Gastrocnemius medialis (tissue), 4 donors: ENCODE results near the gene XYLT1. TPM values are rescaled to one million over a fixed set of nuclear protein-coding genes. Genes with fewer than 3 reads are reported as not detected.
A peak's percentile ranks its signal among the peaks of the same experiment; 100 is the strongest.

Source experiments
- ATAC-seq, 2 donors: fragments of 150-250 bp; one replicate each; pipeline ENCODE4 v1.9.1; 2016
- DNase-seq, 2 donors: peaks; one replicate each; pipeline ENCODE4 v3.0.0-alpha.2; 2019
- H3K27ac ChIP-seq, 4 donors: fragments of 200-600 bp; sonication (generic); 1 replicate in 1 of 4; 2 replicates in 3 of 4; pipeline ENCODE4 v1.5.1; 2016 to 2018; ENCODE audit warnings: mild to moderate bottlenecking in 2 of 4, moderate library complexity in 1 of 4
- H3K27me3 ChIP-seq, 3 donors: fragments of 200-600 bp; sonication (generic) in 2 of 3; 1 replicate in 1 of 3; 2 replicates in 2 of 3; pipeline versions ENCODE4 v1.5.1 to v1.6.0; 2016 to 2019; ENCODE audit warnings: mild to moderate bottlenecking in 1 of 3, moderate library complexity in 1 of 3
- H3K36me3 ChIP-seq, 2 donors: fragments of 200-600 bp; sonication (generic) in 1 of 2; one replicate each; pipeline ENCODE4 v1.5.1; 2017 to 2018
- H3K4me1 ChIP-seq, 2 donors: fragments of 200-600 bp; sonication (generic) in 1 of 2; one replicate each; pipeline ENCODE4 v1.5.1; 2016 to 2017; ENCODE audit warnings: mild to moderate bottlenecking in 2 of 2
- H3K4me3 ChIP-seq, 4 donors: fragments of 200-600 bp; sonication (generic) in 3 of 4; 1 replicate in 1 of 4; 2 replicates in 3 of 4; pipeline ENCODE4 v1.5.1; 2016 to 2019; ENCODE audit warnings: mild to moderate bottlenecking in 2 of 4
- H3K9me3 ChIP-seq, 3 donors: fragments of 200-600 bp; sonication (generic) in 2 of 3; 1 replicate in 1 of 3; 2 replicates in 2 of 3; pipeline ENCODE4 v1.5.1; 2016 to 2019
- CTCF ChIP-seq, 5 experiments: fragments of 450-650 bp in 3 of 5; fragments of 200-600 bp in 2 of 5; sonication (generic) in 2 of 5; IDR thresholded peaks in 4 of 5; conservative IDR thresholded peaks in 1 of 5; 1 replicate in 4 of 5; 2 replicates in 1 of 5; pipeline ENCODE4 v1.5.1; 2016 to 2019; ENCODE audit warnings: antibody characterized with exemption in 5 of 5, mild to moderate bottlenecking in 3 of 5, moderate library complexity in 3 of 5
- POLR2A ChIP-seq, 2 donors: fragments of 450-650 bp; IDR thresholded peaks; one replicate each; pipeline ENCODE4 v1.6.1; 2017; ENCODE audit warnings: antibody characterized with exemption in 2 of 2, mild to moderate bottlenecking in 2 of 2, moderate library complexity in 2 of 2
- in situ Hi-C, 4 donors: fragments of 200-750 bp; cut with MboI; loops; one replicate each; pipeline versions ENCODE4 v1.15.0 to v1.8.0; 2017; ENCODE audit warnings: low sequenced_read_pairs in 4 of 4
- intact Hi-C: fragments of 100-400 bp; cut with DNase I; formaldehyde crosslinking; loops from one replicate; pipeline ENCODE4 v1.15.1; 2023; ENCODE audit warnings: low total_unique reads
- total RNA-seq, 4 donors: library from RNA; depleted of rRNA; stranded (reverse); fragments of >200 nt; gene quantifications; one replicate each; pipeline versions ENCODE4 v1.1.0 to v1.2.3, GENCODE V29; 2016

XYLT1 gene
- total RNA-seq, 4 donors from 2014 or later = 0.87 to 7.9 (median 1.4) TPM

- no peaks in the 10 kb centered on the region for H3K27me3 ChIP-seq
- H3K4me1 ChIP-seq = peaks cover 7 to 13% of the 10 kb centered on the region in 2 donors
- H3K4me3 ChIP-seq = no peak overlapping the region
- TF ChIP-seq CTCF (IDR thresholded peaks at IDR 0.05 in 4 of 5, conservative IDR thresholded peaks at IDR 0.05 in 1 of 5) = no peak
- no peak for TF ChIP-seq POLR2A (IDR thresholded peaks at IDR 0.05)
- DNase-seq (no peak), ATAC-seq (no peak)
- H3K9me3 ChIP-seq = no peaks in the 10 kb centered on the region
- H3K27ac ChIP-seq = no peak overlapping the region
- in situ Hi-C loops (no loop called here), intact Hi-C loops (loop anchor here (5.0 kb wide), 2 partner anchors 77 to 137 kb away; no protein-coding TSS in a partner anchor)
- H3K36me3 ChIP-seq = no peaks in the 10 kb centered on the region
These were observed 61.8 kb downstream of the XYLT1 start for GRCh38 chr16:17408955-17409441.

DNA sequence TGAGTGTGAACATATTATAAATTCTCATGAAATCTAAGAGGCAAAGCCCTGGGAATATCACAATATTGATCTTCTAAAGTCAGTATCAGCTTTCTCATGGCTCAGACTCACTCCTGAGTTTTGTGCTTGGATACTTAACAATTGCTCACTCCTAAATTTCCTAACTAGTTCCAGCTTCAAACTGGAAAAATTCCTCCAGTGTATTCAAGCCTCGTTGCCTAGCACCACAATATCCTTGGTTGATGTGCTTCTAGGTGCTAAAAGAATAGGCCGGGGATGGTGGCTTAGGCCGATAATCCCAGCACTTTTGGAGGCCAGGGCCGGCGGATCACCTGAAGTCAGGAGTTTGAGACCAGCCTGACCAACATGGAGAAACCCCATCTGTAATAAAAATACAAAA is 62.5 kb downstream of the XYLT1 start:
- H3K4me3 ChIP-seq = no peak overlapping the region
- DNase-seq (no peak), ATAC-seq (no peak)
- H3K9me3 ChIP-seq = no peaks in the 10 kb centered on the region
- no peaks in the 10 kb centered on the region for H3K27me3 ChIP-seq
- TF ChIP-seq CTCF (IDR thresholded peaks at IDR 0.05 in 4 of 5, conservative IDR thresholded peaks at IDR 0.05 in 1 of 5) = no peak
- TF ChIP-seq POLR2A (IDR thresholded peaks at IDR 0.05) = no peak
- no peak overlapping the region for H3K27ac ChIP-seq
- intact Hi-C loops = loop anchor here (5.0 kb wide), 2 partner anchors 76 to 136 kb away; no protein-coding TSS in a partner anchor
- in situ Hi-C loops = no loop called here
- H3K36me3 ChIP-seq = no peaks in the 10 kb centered on the region
- H3K4me1 ChIP-seq = peaks cover 7 to 13% of the 10 kb centered on the region in 2 donors

- intact Hi-C loops = loop anchor here (5.0 kb wide), 2 partner anchors 75 to 135 kb away; no protein-coding TSS in a partner anchor
- no peak overlapping the region for H3K4me3 ChIP-seq
- TF ChIP-seq CTCF (IDR thresholded peaks at IDR 0.05 in 4 of 5, conservative IDR thresholded peaks at IDR 0.05 in 1 of 5) (no peak), POLR2A (IDR thresholded peaks at IDR 0.05) (no peak)
- no peak for ATAC-seq
- H3K27ac ChIP-seq = peak overlapping the region in 3 of 4 donors; percentile 35 to 80 (median 62)
- DNase-seq = no peak
- in situ Hi-C loops = no loop called here
- no peaks in the 10 kb centered on the region for H3K27me3 ChIP-seq
- H3K9me3 ChIP-seq = no peaks in the 10 kb centered on the region
- H3K36me3 ChIP-seq = no peaks in the 10 kb centered on the region
- peaks cover 7 to 13% of the 10 kb centered on the region in 2 donors for H3K4me1 ChIP-seq
These were observed 63.4 kb downstream of the XYLT1 start for GRCh38 chr16:17407321-17407720.

DNA sequence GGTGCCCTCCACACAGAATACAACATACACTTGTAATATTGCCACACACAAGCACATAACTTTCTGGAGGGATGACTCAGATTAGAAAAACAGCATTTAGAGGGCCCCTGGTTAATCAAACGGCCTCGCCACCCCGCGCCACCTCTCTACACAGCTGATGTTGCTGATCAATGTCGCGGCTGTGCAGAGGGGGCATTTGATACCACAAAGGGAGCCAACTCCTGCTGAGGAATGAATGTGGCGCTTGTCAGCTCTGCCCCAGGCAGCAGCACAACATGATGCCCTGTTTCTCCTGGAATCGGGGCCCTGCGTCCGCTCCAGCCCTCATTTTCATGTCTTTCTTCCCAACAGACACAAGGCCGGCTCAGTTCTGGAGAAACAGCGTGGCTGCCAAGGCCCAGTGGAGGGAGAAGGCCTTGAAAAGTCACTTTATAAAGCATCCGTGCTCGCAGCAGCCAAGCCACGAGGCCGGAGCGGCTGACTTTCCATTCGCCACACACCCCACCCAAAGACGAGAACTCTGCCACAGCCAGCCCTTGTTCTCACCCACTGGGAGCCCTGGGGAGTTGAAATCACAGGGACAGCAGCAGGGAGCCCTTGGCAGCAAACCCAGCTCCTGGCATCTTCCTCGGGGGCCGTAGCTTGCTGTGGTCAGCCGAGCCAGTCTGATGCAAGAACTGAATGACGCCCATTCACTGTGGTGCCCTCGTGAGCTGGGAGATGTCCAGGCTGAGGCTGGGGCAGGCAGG is 65.6 kb downstream of the XYLT1 start:
- DNase-seq (peak; percentile 50 to 77), ATAC-seq (peak; percentile 76 to 81)
- intact Hi-C loops (loop anchor here (2.0 to 5.0 kb wide), 3 partner anchors 73 to 180 kb away; no protein-coding TSS in a partner anchor), in situ Hi-C loops (no loop called here)
- no peaks in the 10 kb centered on the region for H3K27me3 ChIP-seq
- peak in 1 of 2 donors; percentile 8 for TF ChIP-seq POLR2A (IDR thresholded peaks at IDR 0.05)
- TF ChIP-seq CTCF (IDR thresholded peaks at IDR 0.05 in 4 of 5, conservative IDR thresholded peaks at IDR 0.05 in 1 of 5) = no peak
- no peaks in the 10 kb centered on the region for H3K36me3 ChIP-seq
- H3K27ac ChIP-seq = peak overlapping the region; percentile 62 to 80 (median 64)
- H3K4me1 ChIP-seq = peaks cover 7 to 13% of the 10 kb centered on the region in 2 donors
- no peaks in the 10 kb centered on the region for H3K9me3 ChIP-seq
- peak overlapping the region in 3 of 4 donors; percentile 10 to 27 (median 18) for H3K4me3 ChIP-seq
